K562 (cell line): Measurements from ENCODE around the gene RPL26. TPM values are rescaled to one million over a fixed set of nuclear protein-coding genes. Genes with fewer than 3 reads are reported as not detected.

Source experiments
- ATF1 ChIP-seq, 2 experiments: fragments of 450-650 bp in 1 of 2; IDR thresholded peaks; 2 replicates each; pipeline ENCODE4 v1.6.1; 2016; ENCODE audit warnings: missing compliant biosample characterization in 1 of 2, missing genetic modification characterization in 1 of 2
- BACH1 ChIP-seq: fragments of 200-800 bp; sonication (Bioruptor generic); IDR thresholded peaks from 2 replicates; pipeline ENCODE4 v1.6.1; 2016; ENCODE audit warnings: missing genetic modification characterization, missing compliant biosample characterization
- BHLHE40 ChIP-seq: IDR thresholded peaks from 2 replicates; pipeline ENCODE4 v1.6.1; 2011; ENCODE audit warnings: low read length, improper control_type of control experiment
- CREB1 ChIP-seq, 2 experiments: sonication (generic) in 1 of 2; formaldehyde crosslinking in 1 of 2; IDR thresholded peaks; 2 replicates each; pipeline versions ENCODE4 v1.6.1 to v1.8.0; 2012 to 2022; ENCODE audit warnings: inconsistent platforms in 1 of 2, mild to moderate bottlenecking in 1 of 2, missing genetic modification reagents in 1 of 2, moderate library complexity in 1 of 2
- CSDE1 ChIP-seq, 2 experiments: fragments of 450-650 bp; IDR thresholded peaks; 2 replicates each; pipeline ENCODE4 v1.6.1; 2016; ENCODE audit warnings: mild to moderate bottlenecking in 1 of 2
- DPF2 ChIP-seq: fragments of 450-650 bp; IDR thresholded peaks from 2 replicates; pipeline ENCODE4 v1.6.1; 2016
- E2F3 ChIP-seq: fragments of 250-450 bp; sonication (Bioruptor Pico); IDR thresholded peaks from 2 replicates; pipeline ENCODE4 v1.4.0; 2020; ENCODE audit warnings: mild to moderate bottlenecking
- FIP1L1 ChIP-seq: fragments of 200-400 bp; formaldehyde crosslinking; IDR thresholded peaks from 2 replicates; pipeline ENCODE4 v1.6.1; 2018; ENCODE audit warnings: mild to moderate bottlenecking, low read depth, low read length; ENCODE audit not compliant: poor library complexity, severe bottlenecking
- HDAC6 ChIP-seq: IDR thresholded peaks from 2 replicates; pipeline ENCODE4 v1.6.1; 2012; ENCODE audit warnings: low read depth, mild to moderate bottlenecking, control low read depth, inconsistent platforms, low read length, moderate library complexity
- HIVEP1 ChIP-seq: fragments of 250-450 bp; sonication (Bioruptor Pico); IDR thresholded peaks from 2 replicates; pipeline ENCODE4 v1.4.0; 2020; ENCODE audit warnings: mild to moderate bottlenecking
- KAT8 ChIP-seq: fragments of 450-650 bp; IDR thresholded peaks from 2 replicates; pipeline ENCODE4 v1.6.1; 2016; ENCODE audit warnings: low read depth, mild to moderate bottlenecking
- KLF10 ChIP-seq: fragments of 250-450 bp; sonication (Bioruptor Pico); IDR thresholded peaks from 2 replicates; pipeline ENCODE4 v1.6.1; 2021; ENCODE audit warnings: matching md5 sums
- LARP7 ChIP-seq: fragments of 450-650 bp; IDR thresholded peaks from 2 replicates; pipeline ENCODE4 v1.6.1; 2016
- NRF1 ChIP-seq, 2 experiments: fragments of 450-650 bp; IDR thresholded peaks in 1 of 2; conservative IDR thresholded peaks in 1 of 2; 2 replicates each; pipeline ENCODE4 v1.6.1; 2014; ENCODE audit warnings: mild to moderate bottlenecking in 2 of 2
- SRSF9 ChIP-seq: fragments of 200-400 bp; formaldehyde crosslinking; IDR thresholded peaks from 2 replicates; pipeline ENCODE4 v1.6.1; 2017; ENCODE audit warnings: low read depth, low read length, borderline replicate concordance
- ZBTB1 ChIP-seq: sonication (generic); formaldehyde crosslinking; IDR thresholded peaks from 2 replicates; pipeline ENCODE4 v1.8.1; 2023; ENCODE audit warnings: missing genetic modification reagents, low read depth, mild to moderate bottlenecking, borderline replicate concordance
- ZNF41 ChIP-seq: fragments of 250-450 bp; sonication (Bioruptor Pico); conservative IDR thresholded peaks from 2 replicates; pipeline ENCODE4 v1.4.0; 2020; ENCODE audit warnings: mild to moderate bottlenecking
- ZNF444 ChIP-seq: fragments of 250-450 bp; sonication (Bioruptor Pico); IDR thresholded peaks from 2 replicates; pipeline ENCODE4 v1.4.0; 2020; ENCODE audit warnings: mild to moderate bottlenecking, moderate library complexity
- ZNF445 ChIP-seq: fragments of 250-450 bp; sonication (Bioruptor Pico); IDR thresholded peaks from 2 replicates; pipeline ENCODE4 v1.4.0; 2020; ENCODE audit warnings: low read depth, mild to moderate bottlenecking, moderate library complexity
- polyA plus RNA-seq, 8 experiments: library from polyadenylated mRNA; depleted of rRNA in 4 of 8; stranded (reverse) in 5 of 8; unstranded in 3 of 8; fragments of >200 nt; fragmentation: Nextera tagmentation in 2 of 8; fragmentation: Illumina TruSeq in 1 of 8; extraction: Ambion mirVana in 2 of 8; extraction: Trizol in 1 of 8; gene quantifications; 2 replicates each; pipeline versions ENCODE4 v1.2.1 to v1.2.3, GENCODE V29; 2011 to 2014; ENCODE audit warnings: inconsistent platforms in 1 of 8, missing spikeins in 1 of 8
- total RNA-seq, 7 experiments: library from RNA; depleted of rRNA in 6 of 7; stranded (reverse); fragments of >200 nt in 6 of 7; fragmentation: Illumina TruSeq in 2 of 7; extraction: Trizol in 2 of 7; gene quantifications; 2 replicates each; pipeline versions ENCODE4 v1.2.1 to v1.2.3, GENCODE V29; 2011 to 2021; ENCODE audit warnings: low replicate concordance in 1 of 7
- TF ChIP-seq, protein P1 (sequence below): sonication (generic); formaldehyde crosslinking; IDR thresholded peaks from 2 replicates; pipeline ENCODE4 v1.9.0; 2022; ENCODE audit warnings: mild to moderate bottlenecking, missing genetic modification reagents
- TF ChIP-seq, protein P2 (sequence below), 3 experiments: IDR thresholded peaks in 2 of 3; conservative IDR thresholded peaks in 1 of 3; 2 replicates each; pipeline ENCODE4 v1.5.1; 2011 to 2012; ENCODE audit warnings: low read length in 3 of 3, mild to moderate bottlenecking in 3 of 3, control low read depth in 2 of 3, improper control_type of control experiment in 1 of 3, inconsistent platforms in 1 of 3, low read depth in 1 of 3, mixed read lengths in 1 of 3, moderate library complexity in 1 of 3; ENCODE audit not compliant: insufficient read depth in 2 of 3
- TF ChIP-seq, protein P3 (sequence below): sonication (generic); formaldehyde crosslinking; IDR thresholded peaks from 2 replicates; pipeline ENCODE4 v1.8.1; 2023; ENCODE audit warnings: mild to moderate bottlenecking, missing genetic modification reagents, moderate library complexity

The RPL26 gene
- total and polyA plus RNA-seq, 9 of the 15 experiments (the other 6 are each of a cell fraction or from before 2014, with no cell fraction given) = 1,474 to 4,074 (median 2,904) TPM

DNA sequence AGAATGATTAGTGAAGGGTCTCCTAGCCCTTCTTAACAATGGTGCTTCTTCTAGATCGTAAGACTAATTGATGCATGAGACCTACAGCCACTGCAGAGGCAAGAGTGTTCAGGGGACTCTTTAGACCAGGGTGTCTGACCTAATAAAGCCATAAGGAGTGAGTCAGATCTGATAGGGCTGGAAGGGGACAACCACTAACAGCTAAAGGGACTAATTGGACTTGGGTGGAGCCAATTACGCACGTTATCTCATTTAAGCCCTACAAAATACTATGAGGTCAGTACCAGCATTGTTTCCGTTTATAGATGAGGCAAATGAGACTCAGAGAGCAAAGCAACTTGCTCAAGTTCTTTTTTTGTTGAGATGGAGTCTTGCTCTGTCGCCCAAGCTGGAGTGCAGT, 29.1 kb upstream of the RPL26 start (continued):
- TF ChIP-seq, protein P1, sequence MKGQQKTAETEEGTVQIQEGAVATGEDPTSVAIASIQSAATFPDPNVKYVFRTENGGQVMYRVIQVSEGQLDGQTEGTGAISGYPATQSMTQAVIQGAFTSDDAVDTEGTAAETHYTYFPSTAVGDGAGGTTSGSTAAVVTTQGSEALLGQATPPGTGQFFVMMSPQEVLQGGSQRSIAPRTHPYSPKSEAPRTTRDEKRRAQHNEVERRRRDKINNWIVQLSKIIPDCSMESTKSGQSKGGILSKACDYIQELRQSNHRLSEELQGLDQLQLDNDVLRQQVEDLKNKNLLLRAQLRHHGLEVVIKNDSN (CRISPR knock-in tag) = no peak
- TF ChIP-seq E2F3 (CRISPR knock-in tag) (no peak), ZBTB1 (CRISPR knock-in tag) (no peak), FIP1L1 (no peak), LARP7 (no peak), ZNF444 (CRISPR knock-in tag) (no peak), BACH1 (tag) (no peak), HIVEP1 (CRISPR knock-in tag) (no peak), CSDE1 (IDR thresholded peaks at IDR 0.05) (no peak), NRF1 (conservative IDR thresholded peaks at IDR 0.05 in 1 of 2, IDR thresholded peaks at IDR 0.05 in 1 of 2) (0 out of 4 replicates have a peak, but pooled peaks of 1 of the 2 experiments have one; percentile 13), ZNF41 (CRISPR knock-in tag) (no peak), HDAC6 (no peak), DPF2 (peak; percentile 81), KAT8 (no peak), ATF1 (CRISPR knock-in tag; IDR thresholded peaks at IDR 0.05) (no peak), ATF1 (tag; IDR thresholded peaks at IDR 0.05) (peak; percentile 61), CREB1 (IDR thresholded peaks at IDR 0.05) (0 out of 2 replicates have a peak, but pooled peaks have one; percentile 14), CREB1 (CRISPR knock-in tag; IDR thresholded peaks at IDR 0.05) (no peak), BHLHE40 (no peak), SRSF9 (no peak), ZNF445 (CRISPR knock-in tag) (no peak), KLF10 (no peak)
- TF ChIP-seq, protein P2, sequence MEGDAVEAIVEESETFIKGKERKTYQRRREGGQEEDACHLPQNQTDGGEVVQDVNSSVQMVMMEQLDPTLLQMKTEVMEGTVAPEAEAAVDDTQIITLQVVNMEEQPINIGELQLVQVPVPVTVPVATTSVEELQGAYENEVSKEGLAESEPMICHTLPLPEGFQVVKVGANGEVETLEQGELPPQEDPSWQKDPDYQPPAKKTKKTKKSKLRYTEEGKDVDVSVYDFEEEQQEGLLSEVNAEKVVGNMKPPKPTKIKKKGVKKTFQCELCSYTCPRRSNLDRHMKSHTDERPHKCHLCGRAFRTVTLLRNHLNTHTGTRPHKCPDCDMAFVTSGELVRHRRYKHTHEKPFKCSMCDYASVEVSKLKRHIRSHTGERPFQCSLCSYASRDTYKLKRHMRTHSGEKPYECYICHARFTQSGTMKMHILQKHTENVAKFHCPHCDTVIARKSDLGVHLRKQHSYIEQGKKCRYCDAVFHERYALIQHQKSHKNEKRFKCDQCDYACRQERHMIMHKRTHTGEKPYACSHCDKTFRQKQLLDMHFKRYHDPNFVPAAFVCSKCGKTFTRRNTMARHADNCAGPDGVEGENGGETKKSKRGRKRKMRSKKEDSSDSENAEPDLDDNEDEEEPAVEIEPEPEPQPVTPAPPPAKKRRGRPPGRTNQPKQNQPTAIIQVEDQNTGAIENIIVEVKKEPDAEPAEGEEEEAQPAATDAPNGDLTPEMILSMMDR (IDR thresholded peaks at IDR 0.05 in 2 of 3, conservative IDR thresholded peaks at IDR 0.05 in 1 of 3; ENCODE audit: insufficient read depth in 2 of 3, low read depth in 1 of 3, low read length in 3 of 3) = no peak
- TF ChIP-seq, protein P3, sequence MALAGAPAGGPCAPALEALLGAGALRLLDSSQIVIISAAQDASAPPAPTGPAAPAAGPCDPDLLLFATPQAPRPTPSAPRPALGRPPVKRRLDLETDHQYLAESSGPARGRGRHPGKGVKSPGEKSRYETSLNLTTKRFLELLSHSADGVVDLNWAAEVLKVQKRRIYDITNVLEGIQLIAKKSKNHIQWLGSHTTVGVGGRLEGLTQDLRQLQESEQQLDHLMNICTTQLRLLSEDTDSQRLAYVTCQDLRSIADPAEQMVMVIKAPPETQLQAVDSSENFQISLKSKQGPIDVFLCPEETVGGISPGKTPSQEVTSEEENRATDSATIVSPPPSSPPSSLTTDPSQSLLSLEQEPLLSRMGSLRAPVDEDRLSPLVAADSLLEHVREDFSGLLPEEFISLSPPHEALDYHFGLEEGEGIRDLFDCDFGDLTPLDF (CRISPR knock-in tag) = no peak
